ENCODE results near the gene NFIX.

Gene NFIX

DNA sequence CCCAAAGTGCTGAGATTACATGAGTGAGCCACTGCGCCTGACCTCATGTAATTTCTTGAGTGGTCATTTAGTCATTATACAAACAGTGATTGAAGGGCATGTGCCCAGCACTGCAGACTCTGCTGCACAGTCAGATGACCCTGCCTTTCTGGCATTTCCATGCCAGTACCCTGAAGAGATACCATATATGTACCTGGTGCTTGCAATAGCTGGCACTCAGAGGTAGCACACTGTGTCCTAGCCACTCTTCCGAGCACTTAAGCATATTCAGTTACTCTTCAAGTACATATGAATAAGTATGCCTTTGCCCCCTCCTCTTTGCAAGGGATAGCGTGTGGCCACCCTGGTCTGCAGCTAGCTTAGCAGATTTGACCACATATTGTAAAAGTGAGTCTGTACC, 139.4 kb downstream of the NFIX start:
- DNase-seq: no peak

- no peak for DNase-seq
These were observed 140.1 kb downstream of the NFIX start for GRCh38 chr19:13135068-13136062.

DNA sequence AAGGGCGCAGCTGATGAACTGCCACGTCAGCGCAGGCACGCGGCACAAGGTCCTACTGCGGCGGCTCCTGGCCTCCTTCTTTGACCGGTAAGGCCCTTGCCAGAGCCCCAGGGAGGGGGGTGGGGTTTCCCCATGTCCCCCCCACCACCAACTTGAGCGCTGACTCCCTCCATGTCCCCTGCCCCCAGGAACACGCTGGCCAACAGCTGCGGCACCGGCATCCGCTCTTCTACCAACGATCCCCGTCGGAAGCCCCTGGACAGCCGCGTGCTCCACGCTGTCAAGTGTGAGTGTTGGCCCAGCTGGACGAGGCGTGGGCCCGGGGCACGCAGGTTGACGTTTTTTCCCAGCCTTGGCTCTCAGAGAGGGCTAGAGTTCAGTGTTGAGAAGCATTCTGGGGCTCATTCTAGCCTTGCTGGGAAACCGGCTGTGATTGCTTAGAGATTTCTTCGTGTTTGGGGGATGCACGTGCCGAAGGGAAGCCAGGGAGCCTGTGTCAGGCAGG, 142.1 kb downstream of the NFIX start:
- DNase-seq: no peak

- DNase-seq: no peak
These were observed 143.1 kb downstream of the NFIX start for GRCh38 chr19:13138171-13138915.

DNA sequence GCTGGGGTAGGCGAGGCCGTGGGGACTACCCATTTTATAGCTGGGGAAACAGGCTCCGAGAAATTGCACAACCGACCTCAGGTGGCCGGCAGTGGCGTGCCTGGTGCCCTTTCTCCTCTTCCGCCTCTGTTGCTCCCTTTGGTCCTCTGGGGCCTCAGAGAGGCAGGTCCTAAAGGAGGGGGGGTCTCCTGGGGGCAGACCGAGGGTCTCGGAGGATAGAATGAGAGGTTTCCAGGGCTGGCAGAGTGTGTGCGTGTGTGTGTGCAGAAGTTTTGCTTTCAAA, 143.6 kb downstream of the NFIX start:
- no peak for DNase-seq

DNA sequence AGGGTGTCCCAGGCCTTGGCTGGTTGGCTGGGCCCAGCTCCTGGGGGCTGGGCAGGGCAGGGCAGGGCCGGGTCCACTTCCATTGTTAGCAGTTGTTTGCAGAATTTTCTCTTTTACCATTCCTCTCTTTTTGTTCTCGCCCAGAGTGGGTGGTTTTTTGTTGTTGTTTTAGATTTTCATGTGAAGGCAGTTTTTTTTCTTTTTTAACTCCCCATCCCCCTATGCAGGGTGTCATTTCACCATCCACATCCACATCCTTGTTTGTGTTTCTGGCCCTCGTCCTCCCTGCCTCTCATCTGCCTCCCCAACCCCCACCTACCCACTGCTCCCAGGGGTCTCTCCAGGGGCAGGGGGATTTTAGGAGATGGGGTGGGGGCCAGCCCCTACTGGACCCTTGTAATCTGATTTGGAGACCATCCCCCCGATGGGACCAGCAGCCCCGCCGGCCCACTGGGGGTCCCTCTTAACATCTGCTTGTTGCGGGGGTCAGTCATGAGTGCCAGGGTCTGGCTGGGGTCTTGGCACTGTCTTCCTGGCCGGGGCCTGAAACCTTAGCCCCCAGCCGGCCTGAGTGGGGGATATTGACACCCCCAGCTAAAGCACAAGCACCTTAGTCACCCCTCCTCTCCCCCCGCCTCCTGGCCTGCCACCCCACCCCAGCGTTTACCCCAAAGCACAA, 144.5 kb downstream of the NFIX start:
- no peak for DNase-seq

DNA sequence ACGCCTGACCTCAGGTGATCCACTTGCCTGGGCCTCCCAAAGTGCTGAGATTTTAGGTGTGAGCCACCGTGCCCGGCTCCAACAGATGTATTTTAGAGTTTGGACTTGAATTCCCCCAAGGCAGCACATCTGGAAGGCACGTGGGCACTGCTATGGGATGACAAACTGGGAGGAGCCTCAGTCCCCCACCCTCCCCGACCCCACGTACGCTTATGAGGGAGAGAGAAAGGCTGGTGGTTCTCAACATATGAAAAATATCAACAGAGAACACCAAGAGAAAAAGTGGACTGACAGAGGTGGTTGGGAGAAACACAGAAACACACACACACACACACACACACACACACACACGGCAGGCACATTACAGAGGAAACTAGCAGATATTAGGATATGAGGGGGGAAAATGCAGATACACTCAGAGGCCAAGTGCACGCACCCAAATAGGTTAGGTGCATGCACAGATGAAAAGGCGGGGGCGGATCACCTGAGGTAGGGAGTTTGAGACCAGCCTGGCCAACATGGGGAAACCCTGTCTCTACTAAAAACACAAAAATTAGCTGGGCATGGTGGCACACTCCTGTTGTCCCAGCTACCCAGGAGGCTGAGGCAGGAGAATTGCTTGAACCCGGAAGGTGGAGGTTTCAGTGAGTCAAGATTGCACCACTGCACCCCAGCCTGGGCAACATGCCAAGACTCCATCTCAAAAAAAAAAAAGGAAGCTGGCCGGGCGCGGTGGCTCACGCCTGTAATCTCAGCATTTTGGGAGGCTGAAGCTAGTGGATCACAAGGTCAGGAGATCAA, 151.7 kb downstream of the NFIX start:
- DNase-seq: no peak
